GM12875 (cell line): ENCODE data around the gene MRTFA.

Source experiments
- H3K4me3 ChIP-seq: one replicate; pipeline ENCODE4 v1.5.1; 2011; ENCODE audit warnings: low read depth, low read length, control low read depth
- CTCF ChIP-seq: IDR thresholded peaks from 2 replicates; pipeline ENCODE4 v1.5.1; 2011; ENCODE audit warnings: low read depth, mild to moderate bottlenecking, control low read depth, inconsistent platforms, low read length, moderate library complexity, borderline replicate concordance; ENCODE audit not compliant: insufficient read depth

The MRTFA gene

GRCh38 chr22:40396882-40397281, 239.6 kb downstream of the MRTFA start:
- TF ChIP-seq CTCF: no peak
- no peak overlapping the region for H3K4me3 ChIP-seq

GRCh38 chr22:40395607-40396006, 240.9 kb downstream of the MRTFA start:
- TF ChIP-seq CTCF: no peak
- no peak overlapping the region for H3K4me3 ChIP-seq

GRCh38 chr22:40394607-40395006, 241.9 kb downstream of the MRTFA start:
- TF ChIP-seq CTCF: no peak
- H3K4me3 ChIP-seq: no peak overlapping the region

- TF ChIP-seq CTCF: no peak
- no peak overlapping the region for H3K4me3 ChIP-seq
Observed at GRCh38 chr22:40392618-40393017, 243.9 kb downstream of the MRTFA start.

- no peak for TF ChIP-seq CTCF
- H3K4me3 ChIP-seq: no peak overlapping the region
Observed at GRCh38 chr22:40391417-40391816, 245.1 kb downstream of the MRTFA start.

GRCh38 chr22:40388231-40388630, 248.3 kb downstream of the MRTFA start:
- H3K4me3 ChIP-seq: no peak overlapping the region
- no peak for TF ChIP-seq CTCF

- no peak overlapping the region for H3K4me3 ChIP-seq
- no peak for TF ChIP-seq CTCF
Observed at GRCh38 chr22:40387746-40388145, 248.8 kb downstream of the MRTFA start.
